SJCRH30 (cell line): ENCODE results near the gene TMEM181. TPM values are rescaled to one million over a fixed set of nuclear protein-coding genes. Genes with fewer than 3 reads are reported as not detected.
"Not testable (repeated sequence)": the region's sequence is repeated elsewhere in the genome, so short reads cannot be mapped to it uniquely, and the experiment has no call there.

ENCODE experiments used
- DNase-seq, 2 experiments: peaks; one replicate each; pipeline ENCODE4 v3.0.0-alpha.2; 2015 to 2020
- H3K27ac ChIP-seq: fragments of 250-450 bp; sonication (Bioruptor Pico); 2 replicates; pipeline ENCODE4 v1.5.1; 2020; ENCODE audit warnings: mild to moderate bottlenecking, moderate library complexity
- H3K27me3 ChIP-seq: fragments of 250-450 bp; sonication (Bioruptor Pico); 2 replicates; pipeline ENCODE4 v1.5.1; 2020; ENCODE audit warnings: mild to moderate bottlenecking, moderate library complexity
- H3K36me3 ChIP-seq: fragments of 250-450 bp; sonication (Bioruptor Pico); 2 replicates; pipeline ENCODE4 v1.5.1; 2020; ENCODE audit warnings: mild to moderate bottlenecking, moderate library complexity
- H3K4me1 ChIP-seq: fragments of 250-450 bp; sonication (Bioruptor Pico); 2 replicates; pipeline ENCODE4 v1.5.1; 2020; ENCODE audit warnings: mild to moderate bottlenecking, moderate library complexity
- H3K4me3 ChIP-seq: fragments of 250-450 bp; sonication (Bioruptor Pico); 2 replicates; pipeline ENCODE4 v1.5.1; 2020; ENCODE audit warnings: mild to moderate bottlenecking, moderate library complexity
- H3K9me3 ChIP-seq: fragments of 250-450 bp; sonication (Bioruptor Pico); replicated peaks from 2 replicates; pipeline ENCODE4 v1.5.1; 2020; ENCODE audit warnings: mild to moderate bottlenecking, moderate library complexity
- total RNA-seq: library from RNA; depleted of rRNA; stranded (reverse); fragments of >200 nt; shearing (Covaris generic); gene quantifications from 2 replicates; pipeline ENCODE4 v1.2.3, GENCODE V29; 2014

Gene TMEM181
- total RNA-seq, 1 experiment from 2014 or later, result 33.5 TPM

DNA sequence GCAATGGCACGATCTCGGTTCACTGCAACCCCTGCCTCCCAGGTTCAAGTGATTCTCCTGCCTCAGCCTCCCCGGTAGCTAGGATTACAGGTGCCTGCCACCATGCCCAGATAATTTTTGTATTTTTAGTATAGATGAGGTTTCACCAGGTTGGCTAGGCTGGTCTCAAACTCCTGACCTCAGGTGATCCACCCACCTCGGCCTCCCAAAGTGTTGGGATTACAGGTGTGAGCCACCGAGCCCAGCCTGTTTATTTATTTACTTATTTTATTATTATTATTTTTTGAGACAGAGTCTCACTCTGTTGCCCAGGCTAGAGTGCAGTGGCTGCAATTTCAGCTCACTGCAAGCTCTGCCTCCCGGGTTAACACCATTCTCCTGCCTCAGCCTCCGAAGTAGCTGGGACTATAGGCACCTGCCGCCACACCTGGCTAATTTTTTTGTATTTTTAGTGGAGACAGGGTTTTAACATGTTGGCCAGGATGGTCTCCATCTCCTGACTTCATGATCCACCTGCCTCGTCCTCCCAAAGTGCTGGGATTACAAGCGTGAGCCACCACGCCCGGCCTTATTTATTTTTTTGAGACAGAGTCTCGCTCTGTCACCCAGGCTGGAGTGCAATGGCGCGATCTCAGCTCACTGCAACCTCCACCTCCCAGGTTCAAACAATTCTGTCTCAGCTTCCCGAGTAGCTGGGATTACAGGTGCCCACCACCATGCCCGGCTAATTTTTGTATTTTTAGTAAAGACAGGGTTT, 92.3 kb downstream of the TMEM181 start:
- not testable (repeated sequence) for H3K4me3 ChIP-seq, H3K36me3 ChIP-seq, H3K27ac ChIP-seq, H3K9me3 ChIP-seq, H3K27me3 ChIP-seq, DNase-seq
- H3K4me1 ChIP-seq, result peaks cover 25% of the 10 kb centered on the region

DNA sequence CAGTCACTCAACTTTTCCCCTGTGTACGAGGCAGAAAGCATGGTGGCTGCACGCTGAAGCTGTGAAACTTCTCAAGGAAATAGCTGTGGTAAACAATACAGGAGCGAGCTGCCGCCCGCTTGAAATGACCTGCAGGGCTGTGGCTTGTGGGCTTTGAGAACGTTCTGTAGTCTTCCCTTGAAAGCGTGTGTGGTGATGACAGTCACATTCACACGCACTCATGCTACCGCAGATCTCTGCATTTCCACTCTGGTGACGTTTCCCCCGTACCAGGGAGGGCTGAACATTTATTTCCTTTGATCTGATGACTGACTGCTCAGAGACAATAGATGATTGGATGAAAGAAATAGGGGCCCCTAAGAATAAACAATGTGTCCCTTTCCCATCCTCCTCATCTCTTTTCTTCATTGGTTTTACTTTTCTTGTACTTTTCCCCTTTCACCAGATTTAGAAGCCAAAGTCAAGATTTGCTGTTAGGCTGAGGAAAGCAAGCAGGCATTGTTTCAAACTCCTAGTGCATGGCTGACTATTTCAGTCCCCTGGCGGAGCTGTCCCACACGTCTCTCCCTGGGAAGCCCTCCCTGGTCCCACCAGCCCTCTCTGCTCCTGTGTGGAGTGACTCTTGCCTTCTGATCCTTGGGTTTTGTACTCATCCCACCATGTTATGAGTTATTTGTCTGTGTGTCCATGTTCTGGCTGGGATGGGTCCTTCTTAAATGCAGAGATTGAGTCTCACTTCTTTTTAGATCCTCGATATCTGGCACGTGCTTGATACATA, 93.9 kb downstream of the TMEM181 start:
- H3K36me3 ChIP-seq, result no peaks in the 10 kb centered on the region
- H3K4me1 ChIP-seq, result peaks cover 25% of the 10 kb centered on the region
- no peaks in the 10 kb centered on the region for H3K9me3 ChIP-seq
- peak overlapping the region; percentile 28; the same call in 1 of the 2 replicates for H3K27ac ChIP-seq
- no peaks in the 10 kb centered on the region for H3K27me3 ChIP-seq
- no peak overlapping the region for H3K4me3 ChIP-seq
- no peak for DNase-seq

DNA sequence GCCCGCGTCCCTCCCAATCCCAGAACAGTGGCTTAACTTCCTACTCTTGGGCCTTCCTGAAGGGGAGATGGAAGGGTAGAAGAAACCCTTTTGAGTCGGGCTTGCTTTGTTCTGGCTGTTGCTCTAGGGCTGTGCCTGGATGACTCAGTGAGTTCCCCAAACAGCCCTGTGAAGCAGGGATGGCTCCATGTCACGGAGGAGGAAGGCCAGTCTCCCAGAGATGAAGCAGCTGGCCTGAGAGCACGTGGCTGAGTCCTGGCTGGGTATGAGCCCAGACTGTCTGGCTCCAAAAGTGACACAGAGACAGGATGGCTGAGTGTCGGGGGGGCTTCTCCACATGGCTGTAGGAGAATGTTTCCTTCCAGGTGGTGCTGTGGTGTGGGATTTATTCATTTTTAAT, 94.6 kb downstream of the TMEM181 start:
- no peaks in the 10 kb centered on the region for H3K9me3 ChIP-seq
- no peaks in the 10 kb centered on the region for H3K27me3 ChIP-seq
- peak; percentile 70 to 72 for DNase-seq
- H3K4me1 ChIP-seq, result peaks cover 25% of the 10 kb centered on the region
- peak overlapping the region; percentile 28 for H3K27ac ChIP-seq
- no peaks in the 10 kb centered on the region for H3K36me3 ChIP-seq
- H3K4me3 ChIP-seq, result no peak overlapping the region

DNA sequence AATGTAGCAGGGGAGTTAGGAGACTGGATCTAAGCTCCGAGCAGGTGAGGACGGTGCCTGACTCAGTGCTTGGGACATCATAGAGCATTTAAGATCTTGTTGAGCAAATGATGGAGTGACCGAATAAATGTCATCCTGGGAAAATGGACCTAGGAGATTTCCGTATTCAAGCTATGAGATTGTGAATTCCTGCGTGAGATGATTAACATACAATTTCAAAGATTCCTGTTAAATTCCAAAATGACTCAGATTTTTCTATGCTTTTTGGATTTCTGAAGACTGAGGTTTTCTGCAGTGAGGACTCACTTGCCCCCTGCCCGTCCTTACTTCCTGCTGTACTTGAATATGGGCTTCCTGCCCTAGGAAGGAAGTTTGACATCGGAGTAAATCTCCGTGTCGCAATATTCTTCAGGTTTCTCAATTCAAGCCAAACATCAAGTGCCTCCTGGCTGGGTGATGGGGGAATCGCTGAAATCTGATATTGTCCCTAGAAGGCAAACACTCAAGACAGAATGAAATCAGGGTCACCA, 95.1 kb downstream of the TMEM181 start:
- no peaks in the 10 kb centered on the region for H3K9me3 ChIP-seq
- peak in 1 of 2 experiments; percentile 34 for DNase-seq
- H3K36me3 ChIP-seq, result no peaks in the 10 kb centered on the region
- no peaks in the 10 kb centered on the region for H3K27me3 ChIP-seq
- H3K27ac ChIP-seq, result peak overlapping the region; percentile 28
- H3K4me3 ChIP-seq, result no peak overlapping the region
- peaks cover 25% of the 10 kb centered on the region for H3K4me1 ChIP-seq

DNA sequence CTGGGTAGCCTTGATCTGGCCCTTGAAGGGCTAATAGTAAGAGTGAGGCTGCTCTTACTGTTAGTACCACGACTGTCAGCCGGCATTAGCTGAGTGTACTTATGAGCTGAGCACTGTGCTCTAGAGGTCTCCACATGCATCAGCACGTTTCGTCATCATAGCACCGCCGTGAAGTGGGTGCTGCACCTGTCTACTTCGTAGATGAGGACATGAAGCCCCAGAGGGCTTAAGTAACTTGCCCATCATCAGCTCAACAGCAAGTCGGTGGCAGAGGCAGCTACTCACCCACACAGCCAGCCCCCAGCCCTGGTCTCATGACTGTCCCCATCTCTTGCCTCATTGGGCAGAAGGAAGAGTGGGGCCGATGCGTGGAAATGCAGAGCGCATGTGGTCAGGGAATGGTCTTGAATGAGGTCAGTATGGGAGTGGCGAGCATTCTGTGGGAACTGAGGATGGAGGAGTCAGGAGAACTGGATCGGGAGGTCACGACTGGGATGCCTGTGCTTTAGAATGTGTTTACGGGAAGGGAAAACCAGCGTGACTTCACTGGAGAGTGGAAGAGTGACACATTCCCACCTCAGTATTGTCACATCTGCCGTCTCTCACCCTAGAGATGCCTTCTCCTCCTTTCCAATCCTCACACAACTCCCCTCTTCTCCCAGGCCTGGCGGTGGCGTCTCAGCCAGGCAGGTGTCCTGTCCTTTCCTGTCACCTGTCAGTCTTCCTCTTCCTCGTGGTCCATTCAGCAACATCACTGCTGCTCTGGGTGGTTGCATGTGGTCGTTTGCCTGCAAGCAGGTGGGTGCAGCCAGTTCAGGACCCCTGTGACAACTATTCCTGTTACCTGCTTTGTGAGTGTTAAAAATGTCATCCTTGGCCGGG, 95.9 kb downstream of the TMEM181 start:
- no peaks in the 10 kb centered on the region for H3K27me3 ChIP-seq
- H3K36me3 ChIP-seq, result no peaks in the 10 kb centered on the region
- H3K27ac ChIP-seq, result peak overlapping the region; percentile 28; the same call in 1 of the 2 replicates
- no peaks in the 10 kb centered on the region for H3K9me3 ChIP-seq
- H3K4me1 ChIP-seq, result peaks cover 25% of the 10 kb centered on the region
- peak; percentile 24 to 47 for DNase-seq
- H3K4me3 ChIP-seq, result no peak overlapping the region

DNA sequence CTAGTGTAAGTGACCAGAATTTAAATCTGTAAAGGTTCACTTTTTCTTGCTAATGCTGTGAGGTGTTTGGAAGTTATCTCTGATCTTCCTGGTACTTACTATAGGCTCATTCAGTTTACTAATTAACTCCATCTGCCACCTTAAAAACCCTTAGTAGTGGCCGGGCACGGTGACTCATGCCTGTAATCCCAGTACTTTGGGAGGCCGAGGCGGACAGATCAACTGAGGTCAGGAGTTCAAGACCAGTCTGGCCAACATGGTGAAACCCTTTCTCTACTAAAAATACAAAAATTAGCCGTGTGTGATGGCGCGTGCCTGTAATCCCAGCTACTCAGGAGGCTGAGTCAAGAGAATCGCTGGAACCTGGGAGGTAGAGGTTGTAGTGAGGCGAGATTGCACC, 97.1 kb downstream of the TMEM181 start:
- not testable (repeated sequence) for H3K4me3 ChIP-seq, H3K27me3 ChIP-seq, H3K27ac ChIP-seq, DNase-seq, H3K36me3 ChIP-seq, H3K9me3 ChIP-seq
- peaks cover 30% of the 10 kb centered on the region for H3K4me1 ChIP-seq

DNA sequence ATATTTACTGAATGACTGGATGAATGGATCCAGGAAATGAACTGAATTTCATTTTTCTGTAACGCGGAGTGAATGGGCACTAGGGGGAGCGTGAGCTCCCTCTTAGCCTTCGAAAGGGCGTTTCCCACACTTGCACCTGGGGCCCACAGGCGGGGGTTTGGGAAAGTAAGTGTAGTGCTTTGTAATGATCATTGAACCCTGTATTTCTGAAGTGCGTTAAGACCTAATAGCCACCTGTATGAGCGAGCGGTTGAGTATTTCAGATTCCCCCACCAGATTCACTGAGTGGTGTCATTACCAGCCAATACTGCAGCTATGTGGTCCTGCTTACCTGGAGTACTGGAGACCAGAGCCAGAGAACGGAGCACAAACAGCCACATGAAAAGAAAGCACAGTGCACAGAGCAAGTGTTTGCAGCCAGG, 100.5 kb downstream of the TMEM181 start:
- peak; percentile 14 to 46 for DNase-seq
- no peaks in the 10 kb centered on the region for H3K27me3 ChIP-seq
- H3K36me3 ChIP-seq, result no peaks in the 10 kb centered on the region

DNA sequence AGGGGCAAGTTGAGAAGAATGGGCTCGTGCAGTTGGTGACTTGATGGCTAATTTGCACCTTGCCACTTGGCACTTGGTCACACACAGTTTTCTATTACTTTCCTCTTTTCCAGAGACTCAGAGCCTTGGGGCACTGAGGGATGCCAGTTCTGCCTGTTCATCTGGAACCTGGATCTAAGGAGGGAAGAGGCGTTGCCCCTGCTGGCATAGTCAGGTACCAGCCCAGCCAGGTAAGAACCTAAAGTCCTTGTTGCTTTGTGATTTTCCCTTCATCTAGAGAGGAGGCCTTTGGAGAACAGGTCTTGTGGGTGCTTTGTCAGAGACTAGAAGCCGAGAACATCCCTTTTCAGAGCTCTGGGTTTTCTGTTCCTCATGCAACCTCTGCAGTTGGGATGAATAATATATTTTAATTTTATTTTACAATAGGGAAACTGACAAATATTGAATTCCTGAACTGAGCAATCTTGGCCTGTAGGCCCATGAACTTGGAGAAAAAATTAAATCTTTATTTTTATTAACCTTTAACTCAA, 101.3 kb downstream of the TMEM181 start:
- Histone ChIP-seq H3K27ac (peak overlapping the region; percentile 91; the same call in 1 of the 2 replicates), H3K36me3 (no peaks in the 10 kb centered on the region), H3K27me3 (no peaks in the 10 kb centered on the region), H3K4me3 (no peak overlapping the region), H3K9me3 (no peaks in the 10 kb centered on the region), H3K4me1 (peaks cover 10% of the 10 kb centered on the region)
- no peak for DNase-seq

More for the DNA sequence above, 100.5 kb downstream of the TMEM181 start:
- H3K4me1 ChIP-seq, result peaks cover 18% of the 10 kb centered on the region
- H3K27ac ChIP-seq, result no peak overlapping the region
- no peaks in the 10 kb centered on the region for H3K9me3 ChIP-seq
- H3K4me3 ChIP-seq, result no peak overlapping the region

DNA sequence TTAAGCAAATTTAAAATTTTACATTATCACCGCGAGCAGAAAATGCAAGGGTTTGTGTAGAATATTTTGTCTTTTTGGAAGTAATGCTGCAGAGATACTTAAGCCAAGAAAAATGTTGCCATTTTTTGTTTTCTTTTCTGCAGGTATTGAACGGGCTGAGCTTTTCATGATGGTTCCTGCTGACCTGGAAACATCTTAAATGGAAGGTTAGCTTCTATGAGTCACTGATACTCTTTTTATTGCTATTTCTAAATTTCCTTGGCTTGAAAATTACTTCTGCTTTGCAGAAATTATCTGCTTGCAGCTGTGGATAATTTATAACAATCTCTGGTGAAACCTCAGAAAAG, 102.7 kb downstream of the TMEM181 start:
- H3K27ac ChIP-seq, result peak overlapping the region; percentile 91
- peak overlapping the region; percentile 59 for H3K4me3 ChIP-seq
- H3K36me3 ChIP-seq, result no peaks in the 10 kb centered on the region

DNA sequence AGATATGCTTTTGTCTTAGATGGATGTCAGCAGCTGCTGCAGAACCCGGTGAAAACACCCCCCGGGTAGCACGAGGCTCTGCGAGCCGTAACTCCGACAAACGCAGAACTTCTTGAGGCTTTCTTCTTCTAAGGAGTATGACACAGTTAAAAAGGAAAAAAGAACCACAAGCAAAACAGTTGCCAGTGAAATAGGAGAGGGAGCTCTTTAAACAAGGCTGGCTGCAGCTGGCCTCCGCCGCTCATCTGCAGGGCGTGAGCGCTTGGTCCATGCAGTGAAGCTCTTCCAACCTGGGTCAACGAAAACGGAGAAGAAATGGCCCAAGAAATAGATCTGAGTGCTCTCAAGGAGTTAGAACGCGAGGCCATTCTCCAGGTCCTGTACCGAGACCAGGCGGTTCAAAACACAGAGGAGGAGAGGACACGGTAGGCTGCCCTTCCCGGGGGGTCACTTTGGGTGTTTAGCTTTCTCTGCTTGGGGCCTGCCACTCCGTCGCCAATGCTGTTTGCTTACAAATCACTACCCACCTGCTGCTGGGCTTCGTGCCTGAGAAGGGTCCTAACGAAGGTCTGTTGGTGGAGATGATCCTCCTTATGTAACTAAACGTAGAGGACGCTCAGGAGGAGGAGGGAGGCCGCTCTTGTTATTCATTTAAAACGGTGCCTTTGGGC, 103.2 kb downstream of the TMEM181 start:
- Histone ChIP-seq H3K27ac (peak overlapping the region; percentile 91), H3K4me1 (peaks cover 10% of the 10 kb centered on the region), H3K36me3 (no peaks in the 10 kb centered on the region), H3K27me3 (no peaks in the 10 kb centered on the region), H3K9me3 (no peaks in the 10 kb centered on the region), H3K4me3 (peak overlapping the region; percentile 59)
- peak; percentile 86 to 92 for DNase-seq

More for the DNA sequence above, 102.7 kb downstream of the TMEM181 start:
- DNase-seq, result no peak
- no peaks in the 10 kb centered on the region for H3K9me3 ChIP-seq
- H3K27me3 ChIP-seq, result no peaks in the 10 kb centered on the region
- peaks cover 10% of the 10 kb centered on the region for H3K4me1 ChIP-seq

DNA sequence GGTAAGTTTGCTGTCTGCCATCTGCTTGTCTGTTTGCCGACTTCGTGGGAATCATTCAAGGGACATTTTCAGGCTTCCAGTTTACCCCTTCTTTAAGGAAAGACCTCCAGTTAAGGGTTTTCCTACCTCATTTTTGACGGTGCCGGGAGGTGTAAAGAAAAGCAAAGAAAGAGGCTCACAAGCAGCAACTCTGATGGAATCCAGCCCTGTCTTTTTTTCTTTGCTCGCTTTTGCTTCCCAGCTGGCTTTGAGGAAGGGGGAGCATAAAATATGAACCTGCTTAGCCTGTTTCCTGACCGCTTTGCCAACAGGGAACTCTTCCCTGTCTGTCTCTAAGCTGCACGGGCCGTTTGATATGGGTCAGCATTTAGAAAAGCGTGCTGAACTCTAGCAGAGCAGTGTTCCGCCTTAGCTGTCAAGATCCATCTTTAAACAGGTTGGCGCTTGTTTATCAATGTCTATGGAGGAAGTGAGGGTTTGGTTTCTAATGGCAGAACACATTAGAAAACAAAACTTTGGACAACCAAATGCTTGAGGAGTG, 103.8 kb downstream of the TMEM181 start:
- no peaks in the 10 kb centered on the region for H3K27me3 ChIP-seq
- H3K36me3 ChIP-seq, result no peaks in the 10 kb centered on the region
- H3K9me3 ChIP-seq, result no peaks in the 10 kb centered on the region
- DNase-seq, result peak in 1 of 2 experiments; percentile 46
- H3K27ac ChIP-seq, result peak overlapping the region; percentile 91
- peak overlapping the region; percentile 59 for H3K4me3 ChIP-seq
- peaks cover 10% of the 10 kb centered on the region for H3K4me1 ChIP-seq

DNA sequence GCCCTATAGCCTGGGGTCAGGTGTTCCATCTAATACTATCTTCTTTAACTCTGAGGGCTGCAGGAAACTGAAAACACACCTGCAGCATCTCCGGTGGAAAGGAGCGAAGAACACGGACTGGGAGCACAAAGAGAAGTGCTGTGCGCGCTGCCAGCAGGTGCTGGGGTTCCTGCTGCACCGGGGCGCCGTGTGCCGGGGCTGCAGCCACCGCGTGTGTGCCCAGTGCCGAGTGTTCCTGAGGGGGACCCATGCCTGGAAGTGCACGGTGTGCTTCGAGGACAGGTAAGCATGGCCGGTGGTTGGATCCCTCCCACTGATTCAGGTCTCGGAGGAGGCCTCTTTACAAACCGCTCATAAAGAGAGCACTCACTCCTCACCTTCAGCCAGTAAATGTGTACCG, 105.4 kb downstream of the TMEM181 start:
- H3K36me3 ChIP-seq, result no peaks in the 10 kb centered on the region

DNA sequence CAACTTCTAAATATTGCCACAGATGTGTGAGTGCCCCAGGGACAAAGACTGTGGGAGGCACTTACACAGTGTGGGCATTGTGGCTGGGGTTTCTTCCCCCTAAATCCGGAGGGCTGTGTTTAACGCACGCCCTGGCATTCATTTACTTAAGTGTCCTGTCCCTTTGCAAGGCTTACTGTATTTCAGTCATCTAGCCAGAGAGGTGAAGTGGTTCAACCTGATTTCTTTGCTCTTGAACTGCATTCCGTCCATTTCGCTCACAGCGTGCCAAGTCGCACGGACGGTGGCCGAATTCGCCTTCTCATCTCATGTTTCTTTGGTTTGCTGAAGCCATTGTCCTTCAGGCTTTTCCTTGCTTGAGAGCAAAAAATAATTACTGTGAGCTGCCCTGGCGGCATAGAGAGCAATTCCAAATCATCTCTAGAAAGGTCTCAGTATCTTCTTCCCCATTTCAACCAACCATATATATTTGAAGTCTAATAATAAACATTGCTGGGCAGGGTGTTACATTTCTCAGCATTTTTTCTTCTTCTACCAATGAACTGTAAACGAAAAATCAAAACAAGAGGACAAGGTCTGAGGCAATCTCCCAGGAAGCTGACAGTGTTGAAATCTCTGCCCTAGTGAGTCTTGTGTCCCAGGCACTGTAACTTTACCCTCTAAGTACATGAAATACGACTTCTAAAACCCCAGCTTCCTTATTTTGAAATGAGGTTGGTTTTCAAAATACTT, 106.9 kb downstream of the TMEM181 start:
- no peaks in the 10 kb centered on the region for H3K36me3 ChIP-seq
- no peak overlapping the region for H3K27ac ChIP-seq
- H3K4me1 ChIP-seq, result peaks cover 7% of the 10 kb centered on the region
- H3K9me3 ChIP-seq, result no peaks in the 10 kb centered on the region
- H3K4me3 ChIP-seq, result no peak overlapping the region
- no peak for DNase-seq
- no peaks in the 10 kb centered on the region for H3K27me3 ChIP-seq

More for the DNA sequence above, 105.4 kb downstream of the TMEM181 start:
- Histone ChIP-seq H3K9me3 (no peaks in the 10 kb centered on the region), H3K27me3 (no peaks in the 10 kb centered on the region), H3K4me3 (no peak overlapping the region), H3K27ac (no peak overlapping the region), H3K4me1 (peaks cover 10% of the 10 kb centered on the region)
- no peak for DNase-seq
